HL-60 (cell line): ENCODE data around the gene LAMA2.

Experiments
- DNase-seq, 2 experiments: peaks; one replicate each; pipeline ENCODE4 v3.0.0-alpha.2; 2010 to 2020; ENCODE audit warnings: low read depth in 1 of 2, low spot score in 1 of 2
- H3K27ac ChIP-seq: fragments of 250-450 bp; sonication (Bioruptor Pico); replicated peaks from 2 replicates; pipeline ENCODE4 v1.5.1; 2020; ENCODE audit warnings: mild to moderate bottlenecking, moderate library complexity
- H3K27me3 ChIP-seq: fragments of 250-450 bp; sonication (Bioruptor Pico); 2 replicates; pipeline ENCODE4 v1.5.1; 2021; ENCODE audit warnings: mild to moderate bottlenecking, moderate library complexity; ENCODE audit not compliant: insufficient read depth, poor library complexity, severe bottlenecking
- H3K4me3 ChIP-seq: replicated peaks from 2 replicates; pipeline ENCODE4 v1.5.1; 2011; ENCODE audit warnings: mild to moderate bottlenecking, control low read depth, low read length; ENCODE audit not compliant: insufficient read depth
- GABPA ChIP-seq: IDR thresholded peaks from 2 replicates; pipeline ENCODE4 v1.6.1; 2012; ENCODE audit warnings: low read depth
- POLR2AphosphoS5 ChIP-seq: IDR thresholded peaks from 2 replicates; pipeline ENCODE4 v1.6.1; 2012; ENCODE audit warnings: low read depth
- SPI1 ChIP-seq: IDR thresholded peaks from 2 replicates; pipeline ENCODE4 v1.6.1; 2012; ENCODE audit warnings: low read depth, mild to moderate bottlenecking, borderline replicate concordance
- TF ChIP-seq, protein P1 (sequence below): IDR thresholded peaks from one replicate; pipeline ENCODE4 v1.5.1; 2011; ENCODE audit warnings: low read length, control low read depth, inconsistent platforms; ENCODE audit not compliant: insufficient read depth
- TF ChIP-seq, protein P2 (sequence below): IDR thresholded peaks from 2 replicates; pipeline ENCODE4 v1.6.1; 2012; ENCODE audit warnings: low read depth; ENCODE audit not compliant: insufficient replicate concordance

The LAMA2 gene

DNA sequence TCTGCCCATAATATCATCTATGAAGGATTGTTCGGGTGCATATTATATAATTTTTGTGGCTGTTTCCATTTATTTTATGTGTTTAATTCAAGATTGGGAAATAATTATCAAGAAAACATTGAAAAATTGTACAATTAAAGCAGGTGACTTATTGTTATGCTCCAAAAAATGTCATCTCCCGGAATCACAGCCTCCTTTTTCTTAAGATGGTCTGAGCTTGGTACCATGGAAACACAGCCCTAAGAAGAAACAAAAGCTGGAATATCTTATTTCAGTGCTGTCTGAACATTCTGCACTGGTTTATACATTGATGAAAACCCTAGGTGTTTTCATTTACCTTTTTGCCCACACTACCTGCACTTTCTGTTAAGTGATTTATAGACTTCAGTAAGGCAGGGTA, 459.9 kb downstream of the LAMA2 start:
- no peak for TF ChIP-seq GABPA
- TF ChIP-seq, protein P1, sequence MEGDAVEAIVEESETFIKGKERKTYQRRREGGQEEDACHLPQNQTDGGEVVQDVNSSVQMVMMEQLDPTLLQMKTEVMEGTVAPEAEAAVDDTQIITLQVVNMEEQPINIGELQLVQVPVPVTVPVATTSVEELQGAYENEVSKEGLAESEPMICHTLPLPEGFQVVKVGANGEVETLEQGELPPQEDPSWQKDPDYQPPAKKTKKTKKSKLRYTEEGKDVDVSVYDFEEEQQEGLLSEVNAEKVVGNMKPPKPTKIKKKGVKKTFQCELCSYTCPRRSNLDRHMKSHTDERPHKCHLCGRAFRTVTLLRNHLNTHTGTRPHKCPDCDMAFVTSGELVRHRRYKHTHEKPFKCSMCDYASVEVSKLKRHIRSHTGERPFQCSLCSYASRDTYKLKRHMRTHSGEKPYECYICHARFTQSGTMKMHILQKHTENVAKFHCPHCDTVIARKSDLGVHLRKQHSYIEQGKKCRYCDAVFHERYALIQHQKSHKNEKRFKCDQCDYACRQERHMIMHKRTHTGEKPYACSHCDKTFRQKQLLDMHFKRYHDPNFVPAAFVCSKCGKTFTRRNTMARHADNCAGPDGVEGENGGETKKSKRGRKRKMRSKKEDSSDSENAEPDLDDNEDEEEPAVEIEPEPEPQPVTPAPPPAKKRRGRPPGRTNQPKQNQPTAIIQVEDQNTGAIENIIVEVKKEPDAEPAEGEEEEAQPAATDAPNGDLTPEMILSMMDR: no peak
- TF ChIP-seq SPI1: no peak
- TF ChIP-seq, protein P2, sequence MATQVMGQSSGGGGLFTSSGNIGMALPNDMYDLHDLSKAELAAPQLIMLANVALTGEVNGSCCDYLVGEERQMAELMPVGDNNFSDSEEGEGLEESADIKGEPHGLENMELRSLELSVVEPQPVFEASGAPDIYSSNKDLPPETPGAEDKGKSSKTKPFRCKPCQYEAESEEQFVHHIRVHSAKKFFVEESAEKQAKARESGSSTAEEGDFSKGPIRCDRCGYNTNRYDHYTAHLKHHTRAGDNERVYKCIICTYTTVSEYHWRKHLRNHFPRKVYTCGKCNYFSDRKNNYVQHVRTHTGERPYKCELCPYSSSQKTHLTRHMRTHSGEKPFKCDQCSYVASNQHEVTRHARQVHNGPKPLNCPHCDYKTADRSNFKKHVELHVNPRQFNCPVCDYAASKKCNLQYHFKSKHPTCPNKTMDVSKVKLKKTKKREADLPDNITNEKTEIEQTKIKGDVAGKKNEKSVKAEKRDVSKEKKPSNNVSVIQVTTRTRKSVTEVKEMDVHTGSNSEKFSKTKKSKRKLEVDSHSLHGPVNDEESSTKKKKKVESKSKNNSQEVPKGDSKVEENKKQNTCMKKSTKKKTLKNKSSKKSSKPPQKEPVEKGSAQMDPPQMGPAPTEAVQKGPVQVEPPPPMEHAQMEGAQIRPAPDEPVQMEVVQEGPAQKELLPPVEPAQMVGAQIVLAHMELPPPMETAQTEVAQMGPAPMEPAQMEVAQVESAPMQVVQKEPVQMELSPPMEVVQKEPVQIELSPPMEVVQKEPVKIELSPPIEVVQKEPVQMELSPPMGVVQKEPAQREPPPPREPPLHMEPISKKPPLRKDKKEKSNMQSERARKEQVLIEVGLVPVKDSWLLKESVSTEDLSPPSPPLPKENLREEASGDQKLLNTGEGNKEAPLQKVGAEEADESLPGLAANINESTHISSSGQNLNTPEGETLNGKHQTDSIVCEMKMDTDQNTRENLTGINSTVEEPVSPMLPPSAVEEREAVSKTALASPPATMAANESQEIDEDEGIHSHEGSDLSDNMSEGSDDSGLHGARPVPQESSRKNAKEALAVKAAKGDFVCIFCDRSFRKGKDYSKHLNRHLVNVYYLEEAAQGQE: no peak
- TF ChIP-seq POLR2AphosphoS5: no peak
- Histone ChIP-seq H3K27me3 (peaks cover 5% of the 10 kb centered on the region), H3K4me3 (no peak overlapping the region), H3K27ac (no peak overlapping the region)
- no peak for DNase-seq

DNA sequence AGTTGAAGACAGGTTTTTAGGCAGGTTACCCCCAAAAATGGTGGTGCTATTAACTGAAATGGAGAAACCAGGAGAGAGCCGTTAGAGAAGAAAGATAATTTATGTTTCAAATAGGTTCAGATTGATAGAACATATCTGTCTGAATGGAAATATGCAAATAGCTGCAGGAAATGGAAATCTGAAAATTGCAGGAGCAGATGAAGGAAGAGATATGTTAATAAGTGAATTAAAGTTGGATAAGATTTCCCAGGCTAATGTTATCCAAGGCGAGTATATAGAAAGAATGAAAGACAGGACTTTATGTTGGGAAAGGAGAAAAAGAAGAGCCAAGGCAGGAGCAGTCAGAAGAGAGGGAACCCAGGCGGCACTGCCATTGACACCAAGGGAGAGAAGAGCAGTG, 461.4 kb downstream of the LAMA2 start:
- TF ChIP-seq, protein P1: no peak
- TF ChIP-seq SPI1: no peak
- TF ChIP-seq, protein P2: no peak
- no peak for TF ChIP-seq GABPA
- no peak for TF ChIP-seq POLR2AphosphoS5
- Histone ChIP-seq H3K27me3 (peaks cover 5% of the 10 kb centered on the region), H3K4me3 (no peak overlapping the region), H3K27ac (no peak overlapping the region)
- DNase-seq: no peak

DNA sequence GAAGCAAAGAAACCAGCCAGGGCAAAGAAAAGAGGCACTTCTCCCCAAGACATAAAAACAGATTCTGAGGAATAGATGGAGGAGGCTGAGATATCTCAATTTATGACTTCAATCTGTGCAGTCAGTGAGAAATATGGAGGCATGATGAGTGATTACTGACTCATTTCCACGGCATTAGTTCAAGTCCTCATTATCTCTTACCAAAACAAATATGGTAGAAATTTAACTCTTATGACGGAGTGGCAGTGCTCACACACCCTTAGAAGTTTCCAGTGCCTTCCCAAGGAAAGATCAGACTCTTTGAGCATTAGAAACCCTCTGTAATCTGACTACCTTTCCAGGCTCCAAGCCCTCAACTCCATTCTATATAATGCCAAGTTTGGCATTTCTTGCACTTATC, 463.0 kb downstream of the LAMA2 start:
- peaks cover 5% of the 10 kb centered on the region for H3K27me3 ChIP-seq
- TF ChIP-seq, protein P1: no peak
- TF ChIP-seq POLR2AphosphoS5 (no peak), GABPA (no peak), SPI1 (no peak)
- TF ChIP-seq, protein P2: no peak
- no peak overlapping the region for H3K4me3 ChIP-seq
- no peak overlapping the region for H3K27ac ChIP-seq
- no peak for DNase-seq
